Measurements from ENCODE around the gene LY9.

The LY9 gene

DNA sequence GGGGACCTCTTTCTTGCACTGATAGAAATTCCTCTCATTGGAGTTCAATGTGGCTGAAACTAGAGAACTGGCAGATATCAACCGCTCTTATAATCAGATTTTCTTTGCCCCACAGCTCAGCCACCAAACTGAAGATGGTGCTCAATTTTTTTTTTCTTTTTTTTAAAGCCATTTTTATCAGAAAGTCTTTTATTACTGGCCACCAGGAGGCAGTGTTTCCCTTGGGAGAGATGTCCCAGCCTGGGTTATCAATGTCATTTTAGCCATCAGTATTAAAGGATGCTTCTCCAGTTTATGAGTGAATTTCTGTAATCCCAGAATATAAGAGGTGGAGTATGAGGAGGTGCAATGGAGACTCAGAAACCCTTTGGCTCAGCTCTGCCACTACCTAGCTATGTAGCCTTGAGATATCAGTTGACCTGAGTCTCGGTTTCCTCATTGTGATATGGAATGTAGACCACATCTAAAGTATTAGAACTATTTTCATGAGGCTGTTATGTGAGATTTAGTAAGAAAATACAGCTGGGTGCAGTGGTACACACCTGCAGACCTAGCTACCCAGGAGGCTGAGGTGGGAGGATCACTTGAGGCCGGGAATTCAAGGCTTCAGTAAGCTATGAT lies 39.1 kb downstream of the LY9 start:
- DNase-seq (ENCODE audit: low read depth in 3 of 3, low spot score in 1 of 3), result peak in 1 of 3 donors; percentile 11

DNA sequence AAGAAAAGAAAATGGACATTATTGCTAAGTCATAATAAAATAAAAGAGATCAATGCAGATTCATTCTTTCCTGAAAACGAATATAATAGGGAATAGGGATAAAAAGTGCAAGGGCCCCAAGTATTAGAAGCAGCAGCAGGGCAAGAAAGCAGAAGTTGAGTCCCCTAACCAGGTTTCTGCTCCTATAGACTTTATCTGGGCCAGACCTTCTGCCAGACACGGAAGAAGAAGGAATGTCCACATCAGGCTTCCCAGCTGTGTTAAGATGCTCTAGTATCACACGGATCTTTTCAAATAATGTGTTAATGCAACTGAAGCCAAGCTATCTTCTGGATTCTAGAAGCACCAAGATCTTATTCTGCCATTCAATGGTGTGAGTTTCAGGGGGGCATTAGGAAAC lies 39.8 kb downstream of the LY9 start:
- DNase-seq (ENCODE audit: low read depth in 3 of 3, low spot score in 1 of 3), result no peak

DNA sequence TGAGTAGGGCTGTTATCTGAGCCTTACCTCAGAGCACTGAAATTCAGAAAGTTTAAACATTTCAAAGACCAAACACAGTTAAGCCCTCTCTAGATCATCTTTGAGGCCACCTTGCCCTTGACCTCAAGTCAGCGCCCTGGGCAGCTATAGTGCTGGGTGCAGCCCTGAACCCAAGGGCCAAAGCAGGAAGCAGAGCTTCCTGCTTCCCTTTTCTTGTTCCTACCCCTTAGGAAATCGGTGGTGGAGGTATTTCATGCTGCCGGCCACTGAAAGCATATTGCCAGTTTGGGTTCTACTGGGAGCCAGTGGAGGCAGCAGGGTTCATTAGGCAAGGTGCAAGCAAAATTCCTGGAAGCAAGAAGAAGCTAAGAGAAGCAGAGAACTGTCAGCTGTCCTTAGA lies 40.6 kb downstream of the LY9 start:
- DNase-seq (ENCODE audit: low read depth in 3 of 3, low spot score in 1 of 3), result no peak

DNA sequence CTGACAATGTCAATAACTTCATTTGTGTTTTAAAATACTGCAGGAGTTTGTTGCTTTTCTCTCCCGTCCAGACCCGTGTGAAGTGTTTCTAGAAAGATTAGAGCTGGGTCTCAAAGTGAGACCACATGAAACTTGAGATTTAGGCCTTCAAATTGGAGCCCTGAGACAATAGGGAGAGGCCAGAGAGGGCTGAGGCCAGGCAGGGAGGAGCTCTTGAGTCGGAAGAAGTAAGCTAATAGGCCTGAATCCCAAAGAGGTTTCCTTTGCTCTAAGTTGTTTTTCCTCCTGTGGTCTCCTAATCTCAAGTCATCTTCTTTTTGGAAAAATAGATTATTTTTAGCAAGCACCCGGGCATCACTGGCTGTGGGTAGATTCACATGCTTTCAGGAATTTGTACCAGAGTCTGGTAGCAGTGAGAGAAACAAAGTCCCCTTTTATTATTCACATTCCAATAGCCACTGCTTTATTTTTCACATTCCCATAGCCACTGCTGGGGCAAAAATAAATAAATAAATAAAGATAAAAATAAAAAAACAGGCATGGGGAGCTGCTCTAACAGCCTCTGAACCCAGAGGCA lies 41.1 kb downstream of the LY9 start:
- DNase-seq (ENCODE audit: low read depth in 3 of 3, low spot score in 1 of 3), result no peak

DNA sequence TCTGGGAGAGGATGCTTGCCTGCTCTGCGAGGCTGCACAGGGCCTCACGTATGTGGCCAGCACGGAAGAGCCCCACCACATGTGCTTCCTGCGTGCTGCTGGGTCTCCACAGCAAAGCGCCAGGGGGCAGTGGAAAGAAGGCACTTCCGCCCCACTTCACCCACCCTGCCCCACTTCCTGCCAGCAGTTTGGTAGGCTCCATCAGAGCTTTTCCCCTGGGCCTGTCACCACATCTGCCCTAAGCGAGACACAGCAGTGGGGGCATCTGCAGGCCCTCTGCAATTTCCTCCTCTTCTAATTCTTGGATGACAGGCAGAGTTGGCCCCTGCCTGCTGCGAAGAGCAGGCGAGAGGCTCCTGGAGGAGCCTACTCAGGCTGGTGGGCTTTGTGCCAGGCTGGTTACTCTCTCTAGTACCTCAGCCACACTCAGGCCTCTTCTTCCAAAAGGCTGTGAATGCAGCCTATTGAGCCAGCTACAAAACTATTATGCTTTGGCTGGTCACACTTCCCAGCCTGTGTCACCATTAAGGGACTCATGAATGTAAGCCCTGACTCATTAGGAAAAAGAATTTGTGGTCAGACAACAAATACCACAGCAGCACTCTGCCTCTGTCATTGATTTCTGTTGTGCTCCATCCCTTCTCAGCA lies 41.7 kb downstream of the LY9 start:
- DNase-seq (ENCODE audit: low read depth in 3 of 3, low spot score in 1 of 3), result peak; percentile 47 to 73 (median 69)

- no peak for DNase-seq (ENCODE audit: low read depth in 3 of 3, low spot score in 1 of 3)
These were observed 42.9 kb downstream of the LY9 start for GRCh38 chr1:160838888-160839287.

- no peak for DNase-seq (ENCODE audit: low read depth in 3 of 3, low spot score in 1 of 3)
These were observed 43.8 kb downstream of the LY9 start for GRCh38 chr1:160839746-160840145.

GRCh38 chr1:160841079-160841478 lies 45.1 kb downstream of the LY9 start:
- DNase-seq (ENCODE audit: low read depth in 3 of 3, low spot score in 1 of 3), result no peak

DNA sequence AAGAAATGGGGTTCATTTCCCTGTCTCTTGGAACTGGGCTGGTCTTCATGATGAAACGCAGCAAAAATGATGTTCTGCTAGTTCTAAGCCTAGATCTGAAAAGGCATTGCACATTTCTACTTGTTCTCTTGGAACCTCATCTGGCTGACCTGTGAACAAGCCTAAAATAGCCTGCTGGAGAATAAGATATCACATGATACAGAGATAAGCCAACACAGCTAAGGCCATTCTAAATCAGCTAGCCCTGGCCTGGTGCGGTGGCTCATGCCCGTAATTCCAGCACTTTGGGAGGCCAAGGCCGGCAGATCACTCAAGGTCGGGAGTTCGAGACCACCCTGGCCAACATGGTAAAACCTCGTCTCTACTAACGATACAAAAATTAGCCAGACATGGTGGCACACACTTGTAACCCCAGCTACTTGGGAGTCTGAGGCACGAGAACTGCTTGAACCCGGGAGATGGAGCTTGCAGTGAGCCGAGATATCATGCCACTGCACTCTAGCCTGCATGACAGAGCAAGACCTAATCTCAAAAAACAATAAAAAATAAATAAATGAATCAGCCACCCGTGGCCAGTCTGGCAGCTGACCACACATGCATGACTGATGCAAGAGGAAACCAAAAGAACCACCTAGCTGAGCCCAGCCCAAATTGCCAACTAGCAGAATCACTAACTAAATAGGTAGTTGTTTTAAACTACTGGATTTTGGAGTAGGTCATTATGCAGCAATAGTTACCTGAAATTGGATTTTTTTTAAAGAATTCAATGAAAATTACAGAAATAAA lies 48.7 kb downstream of the LY9 start:
- DNase-seq (ENCODE audit: low read depth in 3 of 3, low spot score in 1 of 3), result no peak

DNA sequence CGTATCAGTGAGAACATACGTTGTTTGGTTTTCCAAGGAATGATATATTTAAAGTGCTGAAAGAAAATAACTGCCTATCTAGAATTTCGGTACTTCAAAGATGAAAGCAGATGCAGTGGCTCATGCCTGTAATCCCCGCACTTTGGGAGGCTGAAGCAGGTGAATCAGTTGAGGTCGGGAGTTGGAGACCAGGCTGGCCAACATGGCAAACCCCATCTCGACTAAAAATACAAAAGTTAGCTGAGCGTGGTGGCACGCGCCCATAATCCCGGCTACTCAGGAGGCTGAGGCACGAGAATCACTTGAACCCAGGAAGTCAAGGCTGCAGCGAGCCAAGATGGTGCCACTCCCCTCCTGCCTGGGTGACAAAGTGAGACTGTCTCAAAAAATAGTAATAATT lies 50.3 kb downstream of the LY9 start:
- DNase-seq (ENCODE audit: low read depth in 3 of 3, low spot score in 1 of 3), result no peak

- no peak for DNase-seq (ENCODE audit: low read depth in 3 of 3, low spot score in 1 of 3)
These were observed 54.6 kb downstream of the LY9 start for GRCh38 chr1:160850541-160850940.

- no peak for DNase-seq (ENCODE audit: low read depth in 3 of 3, low spot score in 1 of 3)
These were observed 55.0 kb downstream of the LY9 start for GRCh38 chr1:160850993-160851392.

- no peak for DNase-seq (ENCODE audit: low read depth in 3 of 3, low spot score in 1 of 3)
These were observed 57.0 kb downstream of the LY9 start for GRCh38 chr1:160853014-160853413.

DNA sequence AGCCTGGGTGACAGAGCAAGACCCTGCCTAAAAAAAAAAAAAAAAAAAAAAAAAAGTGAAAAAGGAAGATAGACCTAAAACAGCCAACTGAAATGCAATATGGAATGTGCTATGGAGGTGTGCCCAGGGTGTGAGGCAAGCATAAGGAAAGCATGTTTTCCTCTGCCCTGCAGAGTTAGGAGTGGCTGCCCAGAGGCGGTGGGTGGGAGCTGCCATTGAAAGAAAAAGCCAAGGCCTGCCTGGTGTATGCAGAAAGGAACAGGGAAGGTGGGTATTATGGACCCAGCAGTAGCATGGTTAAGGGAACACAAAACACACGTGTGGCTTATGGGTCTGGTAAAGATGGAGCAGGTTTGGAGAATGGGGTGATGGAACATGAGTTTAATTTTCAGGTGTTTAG lies 57.8 kb downstream of the LY9 start:
- no peak for DNase-seq (ENCODE audit: low read depth in 3 of 3, low spot score in 1 of 3)

DNA sequence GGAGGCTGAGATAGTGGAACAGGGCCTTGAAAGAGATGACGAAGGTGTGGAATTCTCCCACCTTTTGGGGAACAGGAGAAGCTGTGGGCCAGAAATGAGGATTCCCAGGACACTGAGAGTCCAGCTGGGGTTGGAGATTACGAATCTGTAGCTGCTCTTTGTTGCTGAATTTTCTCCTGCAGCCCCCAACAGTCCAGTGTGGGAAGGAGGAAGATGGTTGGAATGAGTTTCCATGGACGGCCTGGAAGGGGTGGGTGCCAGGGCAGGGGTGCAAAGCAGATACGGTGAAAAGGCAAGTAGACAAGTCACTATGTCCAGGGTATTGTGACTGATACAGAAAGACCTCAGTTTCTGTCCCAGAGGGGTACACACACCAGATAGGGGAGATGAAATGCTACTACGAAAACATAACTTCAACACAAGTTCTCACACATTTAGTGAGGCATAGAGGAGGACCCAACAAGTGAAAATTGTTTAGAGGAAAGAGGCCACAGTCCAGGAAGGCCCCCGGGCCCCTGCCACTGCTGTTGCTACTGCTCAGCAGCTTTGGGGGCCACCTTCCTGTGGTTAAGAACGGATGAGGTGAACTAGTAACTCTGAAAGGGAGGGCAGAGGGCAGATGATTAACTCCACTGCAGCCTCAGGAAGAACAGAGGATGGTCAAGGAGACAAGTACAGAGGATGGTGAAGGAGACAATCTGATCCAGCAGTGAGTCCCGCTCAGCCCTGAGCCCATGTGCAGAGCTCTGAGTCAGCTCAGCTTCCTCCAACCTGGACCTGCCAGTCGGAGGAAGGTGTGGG lies 59.4 kb downstream of the LY9 start:
- DNase-seq (ENCODE audit: low read depth in 3 of 3, low spot score in 1 of 3), result no peak

DNA sequence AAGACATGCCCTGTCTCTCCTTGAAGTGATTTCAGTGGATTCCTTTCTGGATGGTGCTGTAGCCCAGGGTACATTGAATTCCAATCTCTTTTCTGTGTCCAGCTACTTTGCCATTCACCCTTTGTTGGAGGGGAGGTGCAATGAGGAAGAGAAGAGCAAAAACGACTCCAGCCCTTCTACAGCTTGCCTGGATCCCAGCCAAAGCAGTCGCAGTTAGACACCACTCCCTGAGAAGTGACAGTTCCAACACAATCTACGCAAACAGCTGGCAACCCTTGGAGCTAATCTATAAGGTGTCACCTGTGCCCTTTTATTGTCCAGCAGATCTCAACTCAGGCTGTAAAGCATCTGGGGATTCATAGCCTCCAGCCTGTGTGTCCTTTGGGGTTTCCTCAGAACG lies 62.1 kb downstream of the LY9 start:
- no peak for DNase-seq (ENCODE audit: low read depth in 3 of 3, low spot score in 1 of 3)

DNA sequence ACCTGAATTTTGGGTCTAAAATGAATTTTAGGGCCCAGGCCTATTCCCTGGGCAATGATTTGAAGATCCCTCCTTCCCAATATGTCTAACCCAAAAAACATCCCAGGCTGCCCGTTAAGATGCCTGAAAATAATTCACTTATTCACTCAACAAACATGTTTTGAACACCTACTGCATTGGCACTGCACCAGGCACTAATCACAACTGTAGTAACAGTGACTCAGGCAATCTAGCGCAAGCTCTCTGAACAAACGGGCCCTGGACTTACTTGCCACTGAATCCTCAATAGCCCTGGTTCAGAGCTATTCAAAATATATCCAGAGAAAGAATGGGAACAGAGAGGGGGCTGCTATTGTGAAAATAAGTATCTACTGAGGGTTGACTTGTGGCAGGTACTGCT lies 62.5 kb downstream of the LY9 start:
- DNase-seq (ENCODE audit: low read depth in 3 of 3, low spot score in 1 of 3), result no peak

DNA sequence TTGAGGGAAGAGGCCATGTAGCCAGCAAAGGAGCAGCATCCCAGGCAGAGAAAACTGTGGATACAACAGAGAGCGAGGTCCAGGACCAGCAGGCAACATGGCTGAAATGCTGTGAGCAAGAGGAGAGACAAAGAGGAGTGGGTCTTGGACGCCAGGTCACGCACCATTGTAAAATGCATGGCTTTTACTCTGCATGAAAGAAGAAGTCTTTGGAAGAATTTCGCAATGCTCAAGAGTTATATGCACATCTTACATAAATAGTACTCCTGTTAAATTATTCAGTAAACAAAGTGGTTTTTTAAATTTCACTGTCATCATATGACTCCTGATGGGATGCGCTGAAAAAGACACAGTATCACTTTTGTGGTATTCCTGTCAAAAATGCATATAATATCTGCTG lies 63.2 kb downstream of the LY9 start:
- DNase-seq (ENCODE audit: low read depth in 3 of 3, low spot score in 1 of 3), result no peak

DNA sequence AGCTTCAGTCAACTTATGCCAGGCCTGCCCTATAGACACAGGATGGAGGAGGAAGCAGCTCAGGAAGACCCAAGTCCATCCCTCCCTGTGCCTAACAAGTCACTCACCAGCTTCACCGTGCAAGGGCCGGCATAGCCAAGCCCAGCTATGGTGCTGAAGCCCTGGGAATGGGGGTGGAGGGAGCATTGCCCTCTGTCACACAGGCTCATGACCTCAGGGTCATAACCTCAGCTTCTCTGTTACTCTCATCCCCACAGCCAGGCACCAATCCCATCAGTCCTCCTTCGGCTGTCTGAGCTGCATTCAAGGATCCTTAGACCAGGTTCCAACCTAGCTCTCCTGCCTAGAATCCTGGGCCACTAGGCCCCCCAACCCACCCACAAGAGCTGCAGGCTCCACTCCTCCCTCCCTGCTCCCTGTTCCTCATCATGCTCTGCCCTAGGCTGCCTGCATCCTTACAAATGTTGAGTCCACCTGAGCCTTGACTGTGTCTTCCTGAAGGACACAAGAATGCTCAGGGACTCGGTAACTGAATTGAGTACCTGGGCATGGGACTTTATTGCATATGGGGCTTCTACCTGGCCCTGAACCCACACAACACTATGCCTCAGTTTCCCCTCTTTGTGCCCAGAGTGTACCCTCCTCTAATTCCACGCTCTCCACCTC lies 65.0 kb downstream of the LY9 start:
- DNase-seq (ENCODE audit: low read depth in 3 of 3, low spot score in 1 of 3), result no peak

DNA sequence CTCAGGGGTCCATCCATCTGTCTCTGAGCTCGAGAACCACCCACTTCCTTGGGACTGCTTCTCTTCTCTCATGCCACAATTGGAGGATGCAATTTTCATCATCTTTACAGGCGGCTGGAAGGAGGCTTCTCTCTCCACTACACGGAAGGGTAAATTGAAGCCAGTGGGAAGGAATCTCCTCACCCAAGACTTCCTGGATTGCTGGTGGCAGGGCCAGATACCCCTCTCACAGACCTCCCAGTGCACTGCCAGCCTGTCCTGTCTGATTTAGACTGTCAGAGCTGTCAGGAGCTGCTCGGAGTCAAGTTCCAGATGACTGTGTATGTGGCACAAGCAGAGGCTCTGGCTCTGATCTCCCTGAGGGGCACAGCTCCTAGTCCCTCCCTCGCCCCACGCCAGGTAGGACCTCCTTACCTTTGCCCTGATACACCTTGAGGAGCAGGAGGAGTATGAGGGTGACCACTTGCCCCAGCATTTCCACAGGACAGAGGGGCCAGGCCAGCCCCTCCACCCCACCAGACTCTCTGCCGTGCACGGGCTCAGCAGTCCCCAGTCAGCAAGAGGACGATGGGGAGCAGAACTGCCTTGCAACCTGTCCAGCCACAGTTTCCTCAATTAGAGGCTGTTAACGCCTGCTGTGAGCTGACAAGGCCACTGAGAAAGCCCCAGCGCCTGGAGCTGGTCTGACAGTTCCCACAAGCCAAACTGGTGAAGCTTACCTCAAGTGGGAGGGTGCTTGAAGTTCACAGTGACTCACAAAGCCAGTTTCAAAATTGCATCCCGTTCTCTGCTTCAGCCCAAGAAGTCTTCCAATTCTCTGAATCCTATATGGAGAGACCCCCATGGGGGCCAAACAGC lies 66.5 kb downstream of the LY9 start, which contains the start of gene CD244:
CD244 (minus strand) TSS at position 685 of the 858 bp plus-strand sequence; CDS start at position 475, 210 bp downstream.
- DNase-seq (ENCODE audit: low read depth in 3 of 3, low spot score in 1 of 3), result peak in 1 of 3 donors; percentile 6

All from stimulated activated CD4-positive, alpha-beta T cell treated with anti-CD3 and anti-CD28 coated beads, TNF-alpha, amount 100 ng/mL, for 1 hour (primary cell).